Stimulated activated CD4-positive, alpha-beta T cell treated with anti-CD3 and anti-CD28 coated beads, Interleukin-15, amount 100 ng/mL, for 48 hours (primary cell): Measurements from ENCODE around the gene ANKRD44.

Source experiments
- DNase-seq, 2 donors: peaks; one replicate each; pipeline ENCODE4 v3.0.0-alpha.2; 2020; ENCODE audit warnings: low read depth in 2 of 2

ANKRD44 gene

GRCh38 chr2:197208024-197208423, 102.6 kb downstream of the ANKRD44 start:
- DNase-seq: no peak

GRCh38 chr2:197207598-197207997, 103.0 kb downstream of the ANKRD44 start:
- no peak for DNase-seq

- DNase-seq: no peak
Measured at GRCh38 chr2:197207106-197207505, 103.5 kb downstream of the ANKRD44 start.

GRCh38 chr2:197205585-197206215, 104.9 kb downstream of the ANKRD44 start:
- DNase-seq: peak in 1 of 2 donors; percentile 50

- no peak for DNase-seq
Measured at GRCh38 chr2:197204519-197205250, 105.9 kb downstream of the ANKRD44 start.

- no peak for DNase-seq
Measured at GRCh38 chr2:197201874-197202273, 108.7 kb downstream of the ANKRD44 start.

GRCh38 chr2:197200762-197201058, 109.9 kb downstream of the ANKRD44 start:
- no peak for DNase-seq

GRCh38 chr2:197200051-197200761, 110.4 kb downstream of the ANKRD44 start:
- DNase-seq: no peak

GRCh38 chr2:197198890-197199289, 111.7 kb downstream of the ANKRD44 start:
- DNase-seq: peak; percentile 82 to 83

GRCh38 chr2:197197895-197198311, 112.7 kb downstream of the ANKRD44 start:
- DNase-seq: no peak

- no peak for DNase-seq
Measured at GRCh38 chr2:197196541-197197180, 113.9 kb downstream of the ANKRD44 start.

- DNase-seq: no peak
Measured at GRCh38 chr2:197195518-197195917, 115.1 kb downstream of the ANKRD44 start.

GRCh38 chr2:197191940-197192322, 118.6 kb downstream of the ANKRD44 start:
- no peak for DNase-seq

GRCh38 chr2:197191177-197191939, 119.2 kb downstream of the ANKRD44 start:
- DNase-seq: no peak

GRCh38 chr2:197190100-197190432, 120.5 kb downstream of the ANKRD44 start:
- DNase-seq: no peak

GRCh38 chr2:197189426-197190099, 121.0 kb downstream of the ANKRD44 start:
- no peak for DNase-seq

- no peak for DNase-seq
Measured at GRCh38 chr2:197185676-197186075, 124.9 kb downstream of the ANKRD44 start.

GRCh38 chr2:197184959-197185586, 125.5 kb downstream of the ANKRD44 start:
- DNase-seq: no peak

- DNase-seq: no peak
Measured at GRCh38 chr2:197183355-197183754, 127.2 kb downstream of the ANKRD44 start.

GRCh38 chr2:197182668-197183067, 127.9 kb downstream of the ANKRD44 start:
- no peak for DNase-seq

- DNase-seq: no peak
Measured at GRCh38 chr2:197181491-197181890, 129.1 kb downstream of the ANKRD44 start.
